Measurements from ENCODE around the gene BACH2. TPM values are rescaled to one million over a fixed set of nuclear protein-coding genes. Genes with fewer than 3 reads are reported as not detected.
"Not testable (repeated sequence)": the region's sequence is repeated elsewhere in the genome, so short reads cannot be mapped to it uniquely, and the experiment has no call there.

BACH2 gene
- total RNA-seq, 1 donor from 2014 or later, result 34.1 TPM

DNA sequence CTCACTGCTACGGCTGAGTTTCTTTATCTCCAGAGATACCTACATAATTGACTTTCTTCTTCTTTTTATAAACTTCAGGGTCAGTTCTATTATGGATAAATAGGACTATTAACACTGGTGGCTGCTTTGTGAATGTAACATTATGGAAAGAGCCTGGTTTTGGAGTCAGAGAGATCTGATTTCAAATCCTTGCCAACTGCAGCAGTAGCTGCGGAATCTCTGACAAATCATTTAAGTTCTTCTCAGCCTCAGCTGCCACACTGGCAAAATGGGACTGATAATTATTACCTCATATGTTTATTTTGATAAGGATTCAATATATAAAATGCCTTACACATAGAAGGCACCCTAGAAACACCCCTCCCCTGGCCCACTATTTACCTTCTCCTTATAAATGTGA lies 160.5 kb downstream of the BACH2 start:
- Mint-ChIP-seq H3K9me3 (no peaks in the 10 kb centered on the region), H3K36me3 (no peaks in the 10 kb centered on the region), H3K27me3 (ENCODE audit: low read depth) (no peaks in the 10 kb centered on the region), H3K27ac (peak overlapping the region; percentile 48), H3K4me3 (no peak overlapping the region), H3K4me1 (peaks cover 55% of the 10 kb centered on the region)
- TF ChIP-seq, protein P1, sequence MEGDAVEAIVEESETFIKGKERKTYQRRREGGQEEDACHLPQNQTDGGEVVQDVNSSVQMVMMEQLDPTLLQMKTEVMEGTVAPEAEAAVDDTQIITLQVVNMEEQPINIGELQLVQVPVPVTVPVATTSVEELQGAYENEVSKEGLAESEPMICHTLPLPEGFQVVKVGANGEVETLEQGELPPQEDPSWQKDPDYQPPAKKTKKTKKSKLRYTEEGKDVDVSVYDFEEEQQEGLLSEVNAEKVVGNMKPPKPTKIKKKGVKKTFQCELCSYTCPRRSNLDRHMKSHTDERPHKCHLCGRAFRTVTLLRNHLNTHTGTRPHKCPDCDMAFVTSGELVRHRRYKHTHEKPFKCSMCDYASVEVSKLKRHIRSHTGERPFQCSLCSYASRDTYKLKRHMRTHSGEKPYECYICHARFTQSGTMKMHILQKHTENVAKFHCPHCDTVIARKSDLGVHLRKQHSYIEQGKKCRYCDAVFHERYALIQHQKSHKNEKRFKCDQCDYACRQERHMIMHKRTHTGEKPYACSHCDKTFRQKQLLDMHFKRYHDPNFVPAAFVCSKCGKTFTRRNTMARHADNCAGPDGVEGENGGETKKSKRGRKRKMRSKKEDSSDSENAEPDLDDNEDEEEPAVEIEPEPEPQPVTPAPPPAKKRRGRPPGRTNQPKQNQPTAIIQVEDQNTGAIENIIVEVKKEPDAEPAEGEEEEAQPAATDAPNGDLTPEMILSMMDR (IDR thresholded peaks at IDR 0.05; ENCODE audit: unreplicated experiment), result no peak
- no peak for DNase-seq (ENCODE audit: low spot score in 2 of 2, unreplicated experiment in 2 of 2)

DNA sequence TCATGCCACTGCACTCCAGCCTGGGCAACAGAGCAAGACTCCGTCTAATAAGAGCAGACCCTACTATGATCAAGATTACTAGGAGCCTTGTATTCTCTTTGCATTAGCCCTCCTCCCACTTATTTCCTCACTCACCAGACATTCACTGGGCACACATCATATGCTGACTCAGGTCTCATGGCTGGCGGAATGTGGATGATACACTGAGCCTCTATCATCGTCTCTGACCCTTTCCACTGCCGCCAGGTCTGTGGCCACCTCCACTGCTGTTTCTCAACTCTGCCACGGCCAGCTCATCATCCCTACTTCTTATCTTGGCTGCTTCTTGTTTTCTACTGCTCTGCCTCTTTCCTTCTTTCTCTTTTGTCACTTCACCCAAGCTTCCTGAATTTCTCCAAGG lies 161.0 kb downstream of the BACH2 start:
- no peak for DNase-seq (ENCODE audit: low spot score in 2 of 2, unreplicated experiment in 2 of 2)
- Mint-ChIP-seq H3K36me3 (no peaks in the 10 kb centered on the region), H3K27me3 (ENCODE audit: low read depth) (no peaks in the 10 kb centered on the region), H3K27ac (peak overlapping the region; percentile 48), H3K4me3 (no peak overlapping the region), H3K9me3 (no peaks in the 10 kb centered on the region), H3K4me1 (peaks cover 56% of the 10 kb centered on the region)
- TF ChIP-seq, protein P1 (IDR thresholded peaks at IDR 0.05; ENCODE audit: unreplicated experiment), result no peak

DNA sequence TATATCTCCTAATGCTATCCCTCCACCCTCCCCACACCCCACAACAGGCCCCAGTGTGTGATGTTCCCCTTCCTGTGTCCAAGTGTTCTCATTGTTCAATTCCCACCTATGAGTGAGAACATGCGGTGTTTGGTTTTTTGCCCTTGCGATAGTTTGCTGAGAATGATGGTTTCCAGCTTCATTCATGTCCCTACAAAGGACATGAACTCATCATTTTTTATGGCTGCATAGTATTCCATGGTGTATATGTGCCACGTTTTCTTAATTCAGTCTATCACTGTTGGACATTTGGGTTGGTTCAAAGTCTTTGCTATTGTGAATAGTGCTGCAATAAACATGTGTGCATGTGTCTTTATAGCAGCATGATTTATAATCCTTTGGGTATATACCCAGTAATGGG lies 163.0 kb downstream of the BACH2 start:
- H3K4me3 Mint-ChIP-seq; H3K27ac Mint-ChIP-seq; H3K9me3 Mint-ChIP-seq; H3K36me3 Mint-ChIP-seq; H3K27me3 Mint-ChIP-seq (ENCODE audit: low read depth); DNase-seq (ENCODE audit: low spot score in 2 of 2, unreplicated experiment in 2 of 2): not testable (repeated sequence)
- peaks cover 47% of the 10 kb centered on the region for H3K4me1 Mint-ChIP-seq

DNA sequence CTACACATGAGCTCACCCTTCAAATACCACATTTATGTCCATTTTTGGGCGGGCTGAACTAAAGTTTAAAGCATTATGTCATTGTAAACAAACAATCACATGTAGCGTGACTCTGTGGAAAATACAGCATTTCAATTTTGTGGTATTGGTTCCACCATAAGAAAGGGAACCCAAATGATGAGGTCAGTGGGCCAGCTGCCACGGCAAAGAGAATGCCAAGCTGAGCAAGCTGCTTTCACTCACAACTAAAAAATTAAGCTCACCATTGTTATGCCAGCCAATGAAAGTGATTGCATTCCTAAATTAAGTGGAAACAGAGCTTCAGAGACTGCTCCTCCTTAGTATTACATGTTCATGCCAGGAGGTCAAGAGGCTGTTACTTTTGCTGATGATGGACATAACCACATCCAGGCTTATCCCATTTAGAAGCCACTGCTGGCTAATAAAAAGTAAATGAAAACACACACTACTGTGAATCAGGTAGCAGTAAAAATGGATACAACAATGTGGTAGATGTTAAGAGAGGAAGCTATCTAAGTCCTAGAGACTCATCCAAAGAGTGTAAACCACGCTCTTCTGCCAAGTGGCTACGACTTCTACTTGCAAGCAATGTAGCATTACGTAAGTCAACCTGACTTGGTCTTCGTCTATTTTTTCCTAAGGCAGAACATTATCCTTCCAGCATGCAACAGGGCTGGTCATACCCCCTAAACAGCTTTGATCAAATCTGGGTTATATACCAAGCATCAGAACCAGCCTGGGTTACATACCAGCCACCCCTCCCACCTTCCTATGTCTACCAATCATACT lies 164.8 kb downstream of the BACH2 start:
- H3K4me3 Mint-ChIP-seq, result no peak overlapping the region
- H3K27me3 Mint-ChIP-seq (ENCODE audit: low read depth), result no peaks in the 10 kb centered on the region
- no peaks in the 10 kb centered on the region for H3K9me3 Mint-ChIP-seq
- H3K27ac Mint-ChIP-seq, result no peak overlapping the region
- peaks cover 43% of the 10 kb centered on the region for H3K4me1 Mint-ChIP-seq
- TF ChIP-seq, protein P1 (IDR thresholded peaks at IDR 0.05; ENCODE audit: unreplicated experiment), result no peak
- no peaks in the 10 kb centered on the region for H3K36me3 Mint-ChIP-seq
- DNase-seq (ENCODE audit: low spot score in 2 of 2, unreplicated experiment in 2 of 2), result no peak

- no peaks in the 10 kb centered on the region for H3K9me3 Mint-ChIP-seq
- H3K4me1 Mint-ChIP-seq, result peaks cover 42% of the 10 kb centered on the region
- H3K36me3 Mint-ChIP-seq, result no peaks in the 10 kb centered on the region
- H3K4me3 Mint-ChIP-seq, result no peak overlapping the region
- no peak overlapping the region for H3K27ac Mint-ChIP-seq
- TF ChIP-seq, protein P1 (IDR thresholded peaks at IDR 0.05; ENCODE audit: unreplicated experiment), result no peak
- no peaks in the 10 kb centered on the region for H3K27me3 Mint-ChIP-seq (ENCODE audit: low read depth)
- no peak for DNase-seq (ENCODE audit: low spot score in 2 of 2, unreplicated experiment in 2 of 2)
These were observed 165.5 kb downstream of the BACH2 start for GRCh38 chr6:90131125-90131524.

DNA sequence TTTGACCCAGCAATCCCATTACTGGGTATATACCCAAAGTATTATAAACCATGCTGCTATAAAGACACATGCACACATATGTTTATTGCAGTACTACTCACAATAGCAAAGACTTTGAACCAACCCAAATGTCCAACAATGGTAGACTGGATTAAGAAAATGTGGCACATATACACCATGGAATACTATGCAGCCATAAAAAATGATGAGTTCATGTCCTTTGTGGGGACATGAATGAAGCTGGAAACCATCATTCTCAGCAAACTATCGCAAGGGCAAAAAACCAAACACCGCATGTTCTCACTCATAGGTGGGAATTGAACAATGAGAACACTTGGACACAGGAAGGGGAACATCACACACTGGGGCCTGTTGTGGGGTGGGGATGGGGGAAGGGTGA lies 168.0 kb downstream of the BACH2 start:
- not testable (repeated sequence) for H3K9me3 Mint-ChIP-seq; H3K27me3 Mint-ChIP-seq (ENCODE audit: low read depth); H3K4me3 Mint-ChIP-seq; DNase-seq (ENCODE audit: low spot score in 2 of 2, unreplicated experiment in 2 of 2); H3K36me3 Mint-ChIP-seq; H3K27ac Mint-ChIP-seq
- peaks cover 36% of the 10 kb centered on the region for H3K4me1 Mint-ChIP-seq

All from mesothelial cell of epicardium (in vitro differentiated cells).